ENCODE results near the gene DUOX1. TPM values are rescaled to one million over a fixed set of nuclear protein-coding genes. Genes with fewer than 3 reads are reported as not detected.

DUOX1 gene
- total and polyA plus RNA-seq, 2 of the 13 experiments (the other 11 are each of a cell fraction or from before 2014, with no cell fraction given) = 0.03 TPM; not detected in 1

GRCh38 chr15:45179221-45179985 lies 49.6 kb downstream of the DUOX1 start (continued):
- TF ChIP-seq KDM3A (CRISPR knock-in tag; IDR thresholded peaks at IDR 0.05; ENCODE audit: low read depth) (no peak), ZNF224 (CRISPR knock-in tag; IDR thresholded peaks at IDR 0.05) (no peak), ZNF781 (CRISPR knock-in tag; IDR thresholded peaks at IDR 0.05; ENCODE audit: borderline replicate concordance, not compliant biosample characterization) (no peak), FLYWCH1 (CRISPR knock-in tag; IDR thresholded peaks at IDR 0.05) (no peak), ZBTB7A (CRISPR knock-in tag; IDR thresholded peaks at IDR 0.05) (no peak), THYN1 (CRISPR knock-in tag; IDR thresholded peaks at IDR 0.05; ENCODE audit: borderline replicate concordance, low read depth) (no peak), AGO2 (optimal IDR thresholded peaks at IDR 0.05; ENCODE audit: low read depth, low read length) (peak; percentile 57), MAFF (IDR thresholded peaks at IDR 0.05; ENCODE audit: low read depth, low read length) (no peak), NFE2L2 (IDR thresholded peaks at IDR 0.05; ENCODE audit: low read length) (no peak), ZNF891 (CRISPR knock-in tag; IDR thresholded peaks at IDR 0.05) (no peak), TAF15 (IDR thresholded peaks at IDR 0.05; ENCODE audit: low read depth, low read length, poor library complexity, severe bottlenecking) (no peak), TP53 (CRISPR knock-in tag; conservative IDR thresholded peaks at IDR 0.05) (no peak), MZF1 (CRISPR knock-in tag; IDR thresholded peaks at IDR 0.05; ENCODE audit: borderline replicate concordance) (no peak), ZNF747 (CRISPR knock-in tag; IDR thresholded peaks at IDR 0.05; ENCODE audit: borderline replicate concordance) (no peak), CTCF (CRISPR knock-in tag; IDR thresholded peaks at IDR 0.05) (peak; percentile 74), FOXJ3 (CRISPR knock-in tag; IDR thresholded peaks at IDR 0.05; ENCODE audit: borderline replicate concordance) (no peak), ZNF879 (CRISPR knock-in tag; IDR thresholded peaks at IDR 0.05) (no peak), AFF4 (CRISPR knock-in tag; IDR thresholded peaks at IDR 0.05) (no peak), ZMYM3 (CRISPR knock-in tag; IDR thresholded peaks at IDR 0.05) (no peak)
- TF ChIP-seq, protein P1, sequence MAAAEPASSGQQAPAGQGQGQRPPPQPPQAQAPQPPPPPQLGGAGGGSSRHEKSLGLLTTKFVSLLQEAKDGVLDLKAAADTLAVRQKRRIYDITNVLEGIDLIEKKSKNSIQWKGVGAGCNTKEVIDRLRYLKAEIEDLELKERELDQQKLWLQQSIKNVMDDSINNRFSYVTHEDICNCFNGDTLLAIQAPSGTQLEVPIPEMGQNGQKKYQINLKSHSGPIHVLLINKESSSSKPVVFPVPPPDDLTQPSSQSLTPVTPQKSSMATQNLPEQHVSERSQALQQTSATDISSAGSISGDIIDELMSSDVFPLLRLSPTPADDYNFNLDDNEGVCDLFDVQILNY (CRISPR knock-in tag; conservative IDR thresholded peaks at IDR 0.05) = no peak
- TF ChIP-seq, protein P2, sequence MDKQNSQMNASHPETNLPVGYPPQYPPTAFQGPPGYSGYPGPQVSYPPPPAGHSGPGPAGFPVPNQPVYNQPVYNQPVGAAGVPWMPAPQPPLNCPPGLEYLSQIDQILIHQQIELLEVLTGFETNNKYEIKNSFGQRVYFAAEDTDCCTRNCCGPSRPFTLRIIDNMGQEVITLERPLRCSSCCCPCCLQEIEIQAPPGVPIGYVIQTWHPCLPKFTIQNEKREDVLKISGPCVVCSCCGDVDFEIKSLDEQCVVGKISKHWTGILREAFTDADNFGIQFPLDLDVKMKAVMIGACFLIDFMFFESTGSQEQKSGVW (CRISPR knock-in tag; IDR thresholded peaks at IDR 0.05; ENCODE audit: borderline replicate concordance) = no peak
- TF ChIP-seq, protein P3, sequence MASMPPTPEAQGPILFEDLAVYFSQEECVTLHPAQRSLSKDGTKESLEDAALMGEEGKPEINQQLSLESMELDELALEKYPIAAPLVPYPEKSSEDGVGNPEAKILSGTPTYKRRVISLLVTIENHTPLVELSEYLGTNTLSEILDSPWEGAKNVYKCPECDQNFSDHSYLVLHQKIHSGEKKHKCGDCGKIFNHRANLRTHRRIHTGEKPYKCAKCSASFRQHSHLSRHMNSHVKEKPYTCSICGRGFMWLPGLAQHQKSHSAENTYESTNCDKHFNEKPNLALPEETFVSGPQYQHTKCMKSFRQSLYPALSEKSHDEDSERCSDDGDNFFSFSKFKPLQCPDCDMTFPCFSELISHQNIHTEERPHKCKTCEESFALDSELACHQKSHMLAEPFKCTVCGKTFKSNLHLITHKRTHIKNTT (CRISPR knock-in tag; IDR thresholded peaks at IDR 0.05) = no peak
